ENCODE results near the gene CACNA1I.

CACNA1I gene

GRCh38 chr22:39719559-39720450 is 149.3 kb downstream of the CACNA1I start:
- Histone ChIP-seq H3K36me3 (ENCODE audit: insufficient read depth, low read length) (no peaks in the 10 kb centered on the region), H3K4me1 (ENCODE audit: insufficient read depth, low read length) (peaks cover 10% of the 10 kb centered on the region; the same call in 1 of the 2 replicates), H3K9me3 (ENCODE audit: insufficient read depth, low read depth, low read length) (no peaks in the 10 kb centered on the region), H3K9ac (ENCODE audit: low read depth, low read length) (no peak overlapping the region), H3K4me3 (ENCODE audit: low read length) (no peak overlapping the region), H3K27me3 (ENCODE audit: insufficient read depth, low read length) (no peaks in the 10 kb centered on the region), H3K27ac (ENCODE audit: low read depth, low read length) (no peak overlapping the region)
- WGBS, result 57% methylated on average over 12 of the region's 15 CpGs

GRCh38 chr22:39721206-39722031 is 150.9 kb downstream of the CACNA1I start:
- 67% methylated on average over 9 of the region's 9 CpGs for WGBS
- Histone ChIP-seq H3K27ac (ENCODE audit: low read depth, low read length) (no peak overlapping the region), H3K27me3 (ENCODE audit: insufficient read depth, low read length) (no peaks in the 10 kb centered on the region), H3K9ac (ENCODE audit: low read depth, low read length) (no peak overlapping the region), H3K4me3 (ENCODE audit: low read length) (no peak overlapping the region), H3K4me1 (ENCODE audit: insufficient read depth, low read length) (peaks cover 10% of the 10 kb centered on the region; the same call in 1 of the 2 replicates), H3K36me3 (ENCODE audit: insufficient read depth, low read length) (no peaks in the 10 kb centered on the region), H3K9me3 (ENCODE audit: insufficient read depth, low read depth, low read length) (no peaks in the 10 kb centered on the region)

- no peaks in the 10 kb centered on the region for H3K27me3 ChIP-seq (ENCODE audit: insufficient read depth, low read length)
- peaks cover 10% of the 10 kb centered on the region; the same call in 1 of the 2 replicates for H3K4me1 ChIP-seq (ENCODE audit: insufficient read depth, low read length)
- H3K27ac ChIP-seq (ENCODE audit: low read depth, low read length), result no peak overlapping the region
- no peaks in the 10 kb centered on the region for H3K9me3 ChIP-seq (ENCODE audit: insufficient read depth, low read depth, low read length)
- no peak overlapping the region for H3K4me3 ChIP-seq (ENCODE audit: low read length)
- WGBS, result 89% methylated on average over 6 of the region's 6 CpGs
- H3K36me3 ChIP-seq (ENCODE audit: insufficient read depth, low read length), result no peaks in the 10 kb centered on the region
- no peak overlapping the region for H3K9ac ChIP-seq (ENCODE audit: low read depth, low read length)
Measured at GRCh38 chr22:39722032-39722325, 151.4 kb downstream of the CACNA1I start.

- H3K4me1 ChIP-seq (ENCODE audit: insufficient read depth, low read length), result peaks cover 10% of the 10 kb centered on the region; the same call in 1 of the 2 replicates
- 93% methylated on average over 4 of the region's 4 CpGs for WGBS
Measured at GRCh38 chr22:39722501-39722900, 151.9 kb downstream of the CACNA1I start.

DNA sequence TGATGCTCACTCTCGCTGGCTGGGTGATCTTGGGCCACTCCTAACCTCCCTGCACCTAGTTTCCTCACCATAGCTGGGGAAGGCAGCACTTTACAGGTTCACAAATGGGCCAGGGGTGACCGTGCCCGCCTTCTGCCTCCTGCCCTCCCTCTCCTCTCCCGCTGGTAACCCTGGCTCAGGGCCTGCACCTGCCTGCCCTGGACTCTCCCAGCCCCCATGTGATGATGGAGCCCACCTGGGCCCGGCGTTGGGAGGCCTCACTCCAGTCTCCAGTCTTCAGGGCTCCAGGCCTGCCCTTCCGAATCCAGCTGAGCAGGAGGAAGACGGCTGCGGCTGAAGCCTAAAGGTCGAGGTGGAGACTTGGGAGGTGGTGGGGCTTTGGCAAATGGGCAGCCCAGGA is 152.9 kb downstream of the CACNA1I start:
- Histone ChIP-seq H3K27me3 (ENCODE audit: insufficient read depth, low read length) (no peaks in the 10 kb centered on the region), H3K9ac (ENCODE audit: low read depth, low read length) (no peak overlapping the region), H3K27ac (ENCODE audit: low read depth, low read length) (no peak overlapping the region), H3K4me1 (ENCODE audit: insufficient read depth, low read length) (peaks cover 10% of the 10 kb centered on the region; the same call in 1 of the 2 replicates), H3K9me3 (ENCODE audit: insufficient read depth, low read depth, low read length) (no peaks in the 10 kb centered on the region), H3K36me3 (ENCODE audit: insufficient read depth, low read length) (no peaks in the 10 kb centered on the region), H3K4me3 (ENCODE audit: low read length) (no peak overlapping the region)
- WGBS, result 94% methylated on average over 10 of the region's 10 CpGs

More at GRCh38 chr22:39722501-39722900, 151.9 kb downstream of the CACNA1I start:
- H3K4me3 ChIP-seq (ENCODE audit: low read length), result no peak overlapping the region
- no peaks in the 10 kb centered on the region for H3K36me3 ChIP-seq (ENCODE audit: insufficient read depth, low read length)
- no peaks in the 10 kb centered on the region for H3K27me3 ChIP-seq (ENCODE audit: insufficient read depth, low read length)
- H3K27ac ChIP-seq (ENCODE audit: low read depth, low read length), result no peak overlapping the region
- H3K9ac ChIP-seq (ENCODE audit: low read depth, low read length), result no peak overlapping the region
- H3K9me3 ChIP-seq (ENCODE audit: insufficient read depth, low read depth, low read length), result no peaks in the 10 kb centered on the region

DNA sequence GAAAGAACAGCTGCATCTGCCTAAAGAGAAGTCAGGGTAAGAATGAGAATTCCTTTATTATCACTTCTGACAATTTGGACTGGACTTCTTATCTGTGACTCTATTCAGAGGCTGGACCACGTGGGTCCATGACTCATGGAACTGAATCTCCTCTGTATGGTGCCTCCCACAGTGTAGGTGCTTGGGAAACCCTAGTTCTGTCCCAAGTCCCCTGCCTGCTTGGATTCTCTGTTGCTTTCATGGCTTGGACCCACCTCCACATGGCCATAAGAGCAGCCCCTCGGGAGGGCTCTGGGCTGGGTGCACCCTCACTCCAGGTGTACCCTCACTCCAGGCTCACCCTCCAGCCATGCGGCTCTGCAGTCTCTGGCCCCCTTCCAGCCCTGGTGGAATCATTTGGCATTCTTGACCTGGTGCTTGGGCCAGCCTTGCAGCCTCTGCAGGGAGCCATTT is 153.4 kb downstream of the CACNA1I start:
- Histone ChIP-seq H3K4me1 (ENCODE audit: insufficient read depth, low read length) (peaks cover 10% of the 10 kb centered on the region; the same call in 1 of the 2 replicates), H3K9me3 (ENCODE audit: insufficient read depth, low read depth, low read length) (no peaks in the 10 kb centered on the region), H3K27ac (ENCODE audit: low read depth, low read length) (no peak overlapping the region), H3K4me3 (ENCODE audit: low read length) (no peak overlapping the region), H3K9ac (ENCODE audit: low read depth, low read length) (no peak overlapping the region), H3K27me3 (ENCODE audit: insufficient read depth, low read length) (no peaks in the 10 kb centered on the region), H3K36me3 (ENCODE audit: insufficient read depth, low read length) (no peaks in the 10 kb centered on the region)
- WGBS, result 70% methylated on average over 3 of the region's 3 CpGs

GRCh38 chr22:39724390-39724789 is 153.8 kb downstream of the CACNA1I start:
- Histone ChIP-seq H3K9ac (ENCODE audit: low read depth, low read length) (no peak overlapping the region), H3K4me1 (ENCODE audit: insufficient read depth, low read length) (peaks cover 10% of the 10 kb centered on the region; the same call in 1 of the 2 replicates), H3K36me3 (ENCODE audit: insufficient read depth, low read length) (no peaks in the 10 kb centered on the region), H3K27me3 (ENCODE audit: insufficient read depth, low read length) (no peaks in the 10 kb centered on the region), H3K4me3 (ENCODE audit: low read length) (no peak overlapping the region), H3K27ac (ENCODE audit: low read depth, low read length) (no peak overlapping the region), H3K9me3 (ENCODE audit: insufficient read depth, low read depth, low read length) (no peaks in the 10 kb centered on the region)
- 93% methylated on average over 4 of the region's 4 CpGs for WGBS

DNA sequence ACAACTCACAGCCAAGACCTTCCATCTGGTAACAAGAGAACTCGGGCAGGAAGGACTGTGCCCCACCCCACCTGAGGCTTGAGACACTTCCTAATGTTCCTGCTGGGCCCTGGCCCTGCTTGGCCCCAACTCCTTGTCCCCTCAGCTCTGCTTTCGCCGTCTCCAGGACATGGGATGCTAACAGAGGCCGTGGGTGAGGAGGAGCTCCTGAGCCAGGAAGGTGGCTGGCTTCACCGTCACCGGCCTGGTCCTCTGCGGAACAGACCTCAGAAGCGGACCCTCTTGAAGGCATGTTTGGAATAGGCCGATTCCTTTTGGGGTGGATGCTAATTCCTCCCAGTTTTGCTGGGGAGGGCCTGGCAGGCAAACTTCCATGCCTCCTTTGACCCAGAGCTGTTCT is 154.3 kb downstream of the CACNA1I start:
- peaks cover 7% of the 10 kb centered on the region; the same call in 1 of the 2 replicates for H3K4me1 ChIP-seq (ENCODE audit: insufficient read depth, low read length)
- H3K36me3 ChIP-seq (ENCODE audit: insufficient read depth, low read length), result no peaks in the 10 kb centered on the region
- no peaks in the 10 kb centered on the region for H3K27me3 ChIP-seq (ENCODE audit: insufficient read depth, low read length)
- WGBS, result 94% methylated on average over 9 of the region's 9 CpGs
- no peak overlapping the region for H3K9ac ChIP-seq (ENCODE audit: low read depth, low read length)
- no peaks in the 10 kb centered on the region for H3K9me3 ChIP-seq (ENCODE audit: insufficient read depth, low read depth, low read length)
- H3K4me3 ChIP-seq (ENCODE audit: low read length), result no peak overlapping the region
- H3K27ac ChIP-seq (ENCODE audit: low read depth, low read length), result no peak overlapping the region

- no peak overlapping the region for H3K27ac ChIP-seq (ENCODE audit: low read depth, low read length)
- H3K4me3 ChIP-seq (ENCODE audit: low read length), result no peak overlapping the region
- no peaks in the 10 kb centered on the region for H3K27me3 ChIP-seq (ENCODE audit: insufficient read depth, low read length)
- WGBS, result 87% methylated on average over 9 of the region's 9 CpGs
- H3K4me1 ChIP-seq (ENCODE audit: insufficient read depth, low read length), result peaks cover under 1% of the 10 kb centered on the region; the same call in 1 of the 2 replicates
- H3K9me3 ChIP-seq (ENCODE audit: insufficient read depth, low read depth, low read length), result no peaks in the 10 kb centered on the region
- H3K36me3 ChIP-seq (ENCODE audit: insufficient read depth, low read length), result no peaks in the 10 kb centered on the region
- H3K9ac ChIP-seq (ENCODE audit: low read depth, low read length), result no peak overlapping the region
Measured at GRCh38 chr22:39725351-39726035, 154.9 kb downstream of the CACNA1I start.

DNA sequence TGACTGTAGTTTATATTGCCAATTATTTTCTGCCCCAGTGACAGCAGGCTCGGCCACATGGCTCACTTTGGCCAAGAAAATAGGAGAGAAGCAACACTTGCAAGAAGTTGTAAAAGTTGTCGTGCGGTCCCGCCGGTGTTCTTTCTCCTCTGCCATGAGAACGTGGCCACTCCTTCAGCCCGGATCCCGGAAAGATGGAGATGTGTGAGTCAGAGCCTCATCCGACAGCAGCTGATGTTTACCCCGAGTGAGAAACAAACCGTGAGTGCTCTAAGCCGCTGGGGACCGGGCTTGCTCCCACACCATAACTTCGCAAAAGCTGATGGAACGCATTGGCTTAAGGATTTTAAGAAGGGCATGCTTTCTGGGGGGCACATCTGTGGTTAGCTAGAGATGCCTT is 157.0 kb downstream of the CACNA1I start:
- no peaks in the 10 kb centered on the region for H3K27me3 ChIP-seq (ENCODE audit: insufficient read depth, low read length)
- no peaks in the 10 kb centered on the region for H3K36me3 ChIP-seq (ENCODE audit: insufficient read depth, low read length)
- WGBS, result 51% methylated on average over 15 of the region's 15 CpGs

More for the DNA sequence above, 157.0 kb downstream of the CACNA1I start:
- Histone ChIP-seq H3K9me3 (ENCODE audit: insufficient read depth, low read depth, low read length) (no peaks in the 10 kb centered on the region), H3K27ac (ENCODE audit: low read depth, low read length) (no peak overlapping the region), H3K4me1 (ENCODE audit: insufficient read depth, low read length) (peaks cover 3% of the 10 kb centered on the region; the same call in 1 of the 2 replicates), H3K9ac (ENCODE audit: low read depth, low read length) (no peak overlapping the region), H3K4me3 (ENCODE audit: low read length) (no peak overlapping the region)
